KOPT-K1 (cell line): ENCODE data around the gene RHOF.

ENCODE experiments used
- H3K27ac ChIP-seq: fragments of 200-600 bp; sonication (generic); 2 replicates; pipeline ENCODE4 v1.5.1; 2016; ENCODE audit warnings: antibody characterized with exemption, mild to moderate bottlenecking, low read depth, low read length; ENCODE audit not compliant: poor library complexity, severe bottlenecking
- H3K36me3 ChIP-seq: fragments of 200-600 bp; sonication (generic); 2 replicates; pipeline ENCODE4 v1.5.1; 2017; ENCODE audit warnings: antibody characterized with exemption, mild to moderate bottlenecking, low read length, moderate library complexity; ENCODE audit not compliant: insufficient read depth
- H3K9me3 ChIP-seq: fragments of 200-600 bp; sonication (generic); 2 replicates; pipeline ENCODE4 v1.5.1; 2017; ENCODE audit warnings: antibody characterized with exemption, low read length, mild to moderate bottlenecking; ENCODE audit not compliant: insufficient read depth, poor library complexity, severe bottlenecking

Gene RHOF

DNA sequence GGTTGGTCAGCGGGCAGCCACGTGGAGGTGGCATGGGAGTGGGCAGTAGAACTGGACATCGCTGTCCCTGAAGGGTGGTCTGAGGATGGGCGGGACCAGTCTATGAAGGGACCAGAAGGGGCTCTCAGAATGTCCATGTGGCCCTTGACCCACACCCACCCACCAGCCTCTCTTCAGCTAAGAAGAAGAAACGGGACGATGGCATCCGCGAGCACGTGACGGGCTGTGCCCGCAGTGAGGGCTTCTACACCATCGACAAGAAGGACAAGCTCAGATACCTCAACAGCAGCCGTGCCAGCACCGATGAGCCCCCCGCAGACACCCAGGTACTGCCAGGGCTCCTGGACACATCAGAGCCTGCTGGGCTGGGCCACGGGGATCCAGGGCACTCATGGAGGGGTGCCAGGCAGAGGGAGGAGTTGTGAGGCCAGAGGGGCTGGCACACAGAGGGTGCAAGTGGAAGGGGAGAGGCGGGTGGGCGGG is 31.6 kb upstream of the RHOF start:
- Histone ChIP-seq H3K36me3 (peaks cover 99% of the 10 kb centered on the region), H3K27ac (no peak overlapping the region)

DNA sequence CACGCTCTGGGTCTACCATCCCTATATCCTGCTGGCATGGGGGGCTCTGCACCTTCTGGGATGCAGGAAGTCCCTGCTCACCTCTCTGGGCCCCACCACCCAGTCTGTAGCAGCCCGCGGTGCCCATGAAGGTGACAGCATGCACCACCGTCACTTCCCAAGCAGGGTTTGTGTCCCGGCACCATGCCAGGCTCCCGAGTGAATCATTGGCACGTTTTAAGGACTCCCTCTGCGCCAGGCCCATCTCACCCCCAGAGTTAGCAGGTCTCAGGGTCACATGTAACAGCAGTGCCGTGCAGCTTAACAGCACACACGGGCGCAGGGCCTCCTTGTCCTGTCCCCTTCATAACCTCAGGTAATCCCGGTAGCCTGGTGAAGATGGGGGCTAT is 30.2 kb upstream of the RHOF start:
- H3K36me3 ChIP-seq = peaks cover 99% of the 10 kb centered on the region
- no peaks in the 10 kb centered on the region for H3K9me3 ChIP-seq
- no peak overlapping the region for H3K27ac ChIP-seq

More for the DNA sequence above, 31.6 kb upstream of the RHOF start:
- no peaks in the 10 kb centered on the region for H3K9me3 ChIP-seq

DNA sequence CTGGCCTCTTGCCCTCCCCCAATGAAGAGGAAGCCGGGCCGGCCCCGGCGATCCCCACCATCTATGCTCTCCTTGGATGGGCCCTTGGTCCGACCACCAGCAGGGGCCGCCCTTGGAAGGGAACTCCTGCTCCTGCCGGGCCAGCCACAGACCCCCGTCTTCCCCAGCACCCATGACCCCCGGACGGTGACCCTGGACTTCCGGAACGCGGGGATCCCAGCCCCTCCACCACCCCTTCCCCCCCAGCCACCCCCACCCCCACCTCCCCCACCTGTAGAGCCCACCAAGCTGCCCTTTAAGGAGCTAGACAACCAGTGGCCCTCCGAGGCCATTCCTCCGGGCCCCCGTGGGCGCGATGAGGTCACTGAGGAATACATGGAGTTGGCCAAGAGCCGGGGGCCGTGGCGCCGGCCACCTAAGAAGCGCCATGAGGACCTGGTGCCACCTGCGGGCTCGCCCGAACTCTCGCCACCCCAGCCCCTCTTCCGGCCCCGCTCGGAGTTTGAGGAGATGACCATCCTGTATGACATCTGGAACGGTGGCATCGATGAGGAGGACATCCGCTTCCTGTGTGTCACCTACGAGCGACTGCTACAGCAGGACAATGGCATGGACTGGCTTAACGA is 29.7 kb upstream of the RHOF start:
- no peak overlapping the region for H3K27ac ChIP-seq
- no peaks in the 10 kb centered on the region for H3K9me3 ChIP-seq
- H3K36me3 ChIP-seq = peaks cover 97% of the 10 kb centered on the region

- Histone ChIP-seq H3K36me3 (peaks cover 97% of the 10 kb centered on the region), H3K9me3 (no peaks in the 10 kb centered on the region), H3K27ac (no peak overlapping the region)
These were observed 29.1 kb upstream of the RHOF start for GRCh38 chr12:121822393-121823100.

- H3K36me3 ChIP-seq = peaks cover 97% of the 10 kb centered on the region
- no peak overlapping the region for H3K27ac ChIP-seq
- H3K9me3 ChIP-seq = no peaks in the 10 kb centered on the region
These were observed 26.6 kb upstream of the RHOF start for GRCh38 chr12:121820056-121820455.

DNA sequence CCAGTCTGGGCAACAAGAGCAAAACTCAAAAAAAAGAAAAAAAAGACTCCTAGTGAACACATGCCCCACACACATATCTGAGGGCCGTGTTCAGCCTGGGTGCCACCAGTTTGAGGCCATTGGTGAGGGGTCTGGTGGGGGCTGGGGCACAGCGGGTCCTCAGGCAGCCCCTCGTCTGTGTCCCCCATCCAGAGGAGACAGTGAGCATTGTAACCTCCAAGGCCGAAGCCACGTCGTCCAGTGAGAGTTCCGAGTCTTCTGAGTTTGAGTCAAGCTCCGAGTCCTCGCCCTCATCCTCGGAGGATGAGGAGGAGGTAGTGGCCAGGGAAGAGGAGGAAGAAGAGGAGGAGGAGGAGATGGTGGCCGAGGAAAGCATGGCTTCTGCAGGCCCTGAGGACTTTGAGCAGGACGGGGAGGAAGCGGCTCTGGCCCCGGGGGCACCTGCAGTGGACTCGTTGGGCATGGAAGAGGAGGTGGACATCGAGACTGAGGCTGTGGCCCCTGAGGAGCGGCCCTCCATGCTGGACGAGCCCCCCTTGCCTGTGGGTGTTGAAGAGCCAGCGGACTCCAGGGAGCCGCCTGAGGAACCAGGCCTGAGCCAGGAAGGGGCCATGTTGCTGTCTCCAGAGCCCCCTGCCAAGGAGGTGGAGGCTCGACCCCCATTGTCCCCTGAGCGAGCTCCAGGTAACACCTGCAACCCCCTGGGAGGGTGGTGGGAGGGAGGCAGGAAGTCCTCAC is 25.9 kb upstream of the RHOF start:
- H3K9me3 ChIP-seq = no peaks in the 10 kb centered on the region
- H3K36me3 ChIP-seq = peaks cover 97% of the 10 kb centered on the region
- H3K27ac ChIP-seq = no peak overlapping the region

DNA sequence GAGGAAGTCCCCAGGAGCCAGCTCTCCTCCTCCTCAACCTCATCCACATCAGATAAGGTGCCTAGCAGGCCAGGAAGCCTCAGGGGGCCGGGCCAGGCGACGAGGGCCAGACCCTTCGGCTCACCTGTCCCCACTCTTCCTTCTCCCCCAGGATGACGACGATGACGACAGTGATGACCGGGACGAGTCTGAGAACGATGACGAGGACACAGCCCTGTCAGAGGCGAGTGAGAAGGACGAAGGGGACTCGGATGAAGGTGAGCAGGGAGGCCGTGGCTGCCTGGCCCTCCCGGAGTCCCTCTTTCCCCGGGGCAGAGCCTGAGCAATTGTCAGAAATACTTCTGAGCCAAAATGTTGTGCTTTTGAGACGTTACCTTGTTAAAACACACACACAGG is 24.2 kb upstream of the RHOF start:
- H3K27ac ChIP-seq = no peak overlapping the region
- H3K9me3 ChIP-seq = no peaks in the 10 kb centered on the region
- H3K36me3 ChIP-seq = peaks cover 96% of the 10 kb centered on the region

GRCh38 chr12:121816925-121817647 is 23.6 kb upstream of the RHOF start:
- Histone ChIP-seq H3K36me3 (peaks cover 93% of the 10 kb centered on the region), H3K9me3 (no peaks in the 10 kb centered on the region), H3K27ac (no peak overlapping the region)

- Histone ChIP-seq H3K9me3 (no peaks in the 10 kb centered on the region), H3K36me3 (peaks cover 85% of the 10 kb centered on the region), H3K27ac (no peak overlapping the region)
These were observed 21.8 kb upstream of the RHOF start for GRCh38 chr12:121815263-121815662.

- Histone ChIP-seq H3K36me3 (peaks cover 85% of the 10 kb centered on the region), H3K9me3 (no peaks in the 10 kb centered on the region), H3K27ac (no peak overlapping the region)
These were observed 21.1 kb upstream of the RHOF start for GRCh38 chr12:121814429-121815119.

DNA sequence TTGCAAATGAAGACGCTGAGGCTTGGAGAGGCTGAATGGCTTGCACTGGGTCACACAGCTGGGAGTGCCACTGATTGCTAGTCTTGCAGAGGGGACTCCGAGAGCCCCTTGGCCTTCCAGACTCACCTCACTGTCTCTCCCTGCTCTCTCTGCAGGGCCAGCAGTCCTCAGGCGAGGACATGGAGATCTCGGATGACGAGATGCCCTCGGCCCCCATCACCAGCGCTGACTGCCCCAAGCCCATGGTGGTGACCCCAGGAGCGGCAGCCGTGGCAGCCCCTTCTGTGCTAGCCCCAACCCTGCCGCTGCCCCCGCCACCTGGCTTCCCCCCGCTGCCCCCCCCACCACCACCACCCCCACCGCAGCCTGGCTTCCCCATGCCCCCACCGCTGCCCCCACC is 20.5 kb upstream of the RHOF start:
- peaks cover 85% of the 10 kb centered on the region for H3K36me3 ChIP-seq
- H3K27ac ChIP-seq = no peak overlapping the region
- no peaks in the 10 kb centered on the region for H3K9me3 ChIP-seq

- no peaks in the 10 kb centered on the region for H3K9me3 ChIP-seq
- peaks cover 87% of the 10 kb centered on the region for H3K36me3 ChIP-seq
- H3K27ac ChIP-seq = peak overlapping the region; percentile 93
These were observed 19.7 kb upstream of the RHOF start for GRCh38 chr12:121812921-121813896.

DNA sequence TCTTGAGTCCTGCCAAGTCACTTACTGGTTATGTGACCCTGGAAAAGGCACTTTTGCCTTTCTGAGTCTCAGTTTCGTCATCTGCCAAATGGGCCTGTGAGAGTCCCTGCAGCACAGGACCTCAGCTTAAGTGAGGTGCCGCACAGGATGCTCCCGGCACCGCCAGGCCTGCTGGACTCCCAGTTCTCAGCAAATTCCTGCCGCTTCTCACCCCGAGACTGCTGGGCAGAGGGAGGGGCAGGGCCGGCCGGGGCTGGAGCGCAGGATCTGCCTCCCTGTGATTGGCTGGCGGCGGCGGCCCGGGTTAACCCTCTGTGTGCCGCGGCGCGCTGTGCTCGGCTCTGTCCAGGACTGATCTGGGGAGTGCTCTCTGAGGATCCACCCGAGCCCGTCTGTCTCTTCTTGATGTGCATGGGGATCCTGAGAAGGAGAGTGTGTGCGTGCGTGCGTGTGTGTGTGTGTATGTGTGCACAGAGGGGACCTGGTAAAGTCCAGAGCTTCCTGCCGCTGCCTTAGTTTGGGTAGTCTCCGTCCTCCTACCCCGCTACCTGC is 18.9 kb upstream of the RHOF start:
- peaks cover 87% of the 10 kb centered on the region for H3K36me3 ChIP-seq

More for the DNA sequence above, 18.9 kb upstream of the RHOF start:
- H3K27ac ChIP-seq = peak overlapping the region; percentile 93
- H3K9me3 ChIP-seq = no peaks in the 10 kb centered on the region
